Activated CD8-positive, alpha-beta T cell treated with anti-CD3 and anti-CD28 coated beads for 36 hours (primary cell): Measurements from ENCODE around the gene SCIMP. TPM values are rescaled to one million over a fixed set of nuclear protein-coding genes. Genes with fewer than 3 reads are reported as not detected.

Experiments
- ATAC-seq: fragments of 200-7000 bp; cut with Tn5 transposase; one replicate; pipeline ENCODE4 v1.10.0; 2021; ENCODE audit warnings: mild to moderate bottlenecking, moderate library complexity
- CTCF ChIA-PET: fragments of 350-600 bp; sonication (Branson Sonifier 250); formaldehyde crosslinking; loops from one replicate; lab custom pipeline; 2021; ENCODE audit warnings: antibody characterized with exemption; lab: Charles Lee
- POLR2A ChIA-PET: fragments of 350-600 bp; sonication (Branson Sonifier 250); formaldehyde crosslinking; loops from one replicate; lab custom pipeline; 2021; ENCODE audit warnings: antibody characterized with exemption; lab: Charles Lee
- DNase-seq: peaks from one replicate; pipeline ENCODE4 v3.0.0-alpha.2; 2020
- H3K27ac Mint-ChIP-seq: one replicate; pipeline ENCODE4 v1.8.0; 2021; ENCODE audit warnings: mild to moderate bottlenecking, mixed read lengths
- H3K27me3 Mint-ChIP-seq: one replicate; pipeline ENCODE4 v1.8.0; 2021; ENCODE audit warnings: mixed read lengths
- H3K36me3 Mint-ChIP-seq: one replicate; pipeline ENCODE4 v1.8.0; 2021; ENCODE audit warnings: low read depth, mixed read lengths
- H3K4me1 Mint-ChIP-seq: one replicate; pipeline ENCODE4 v1.8.0; 2021; ENCODE audit warnings: low read depth, mixed read lengths
- H3K4me3 Mint-ChIP-seq: one replicate; pipeline ENCODE4 v1.8.0; 2021; ENCODE audit warnings: mild to moderate bottlenecking, moderate library complexity, mixed read lengths
- H3K9me3 Mint-ChIP-seq: one replicate; pipeline ENCODE4 v1.8.0; 2021; ENCODE audit warnings: mixed read lengths
- intact Hi-C: fragments of 100-400 bp; cut with micrococcal nuclease; formaldehyde crosslinking; loops from one replicate; pipeline ENCODE4 v1.10.0; 2022
- total RNA-seq, 2 experiments: library from RNA; stranded (reverse); gene quantifications; one replicate each; pipeline ENCODE4 v1.2.3, GENCODE V29; 2021
- TF ChIP-seq, protein P1 (sequence below): fragments of 200-600 bp; IDR thresholded peaks from one replicate; pipeline ENCODE4 v1.8.0; 2022; ENCODE audit warnings: antibody characterized with exemption, mild to moderate bottlenecking

Gene SCIMP
- total RNA-seq, 2 experiments from 2014 or later = 0.13 to 0.54 TPM

DNA sequence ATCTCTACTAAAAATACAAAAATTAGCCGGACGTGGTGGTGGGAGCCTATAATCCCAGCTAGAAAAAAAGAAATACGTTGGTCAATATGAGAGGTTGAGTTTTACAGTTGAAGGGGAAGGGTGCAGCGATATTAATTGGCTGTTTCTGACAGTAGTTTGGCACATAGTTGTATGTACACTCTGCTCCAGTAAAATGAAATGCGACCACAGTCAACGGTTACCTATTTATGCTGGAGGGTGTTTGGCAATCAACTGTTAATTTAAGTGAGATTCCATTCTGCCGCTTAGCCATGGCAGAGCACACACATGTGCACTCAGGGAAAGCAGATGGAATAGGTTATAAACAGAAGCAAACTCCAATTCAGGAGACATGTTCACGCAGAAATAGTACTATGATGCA lies 33.6 kb downstream of the SCIMP start:
- Mint-ChIP-seq H3K4me1 (peaks cover 20% of the 10 kb centered on the region), H3K27me3 (no peaks in the 10 kb centered on the region), H3K36me3 (peaks cover 2% of the 10 kb centered on the region), H3K9me3 (no peaks in the 10 kb centered on the region), H3K4me3 (no peak overlapping the region), H3K27ac (no peak overlapping the region)
- POLR2A ChIA-PET = no interaction called here
- TF ChIP-seq, protein P1, sequence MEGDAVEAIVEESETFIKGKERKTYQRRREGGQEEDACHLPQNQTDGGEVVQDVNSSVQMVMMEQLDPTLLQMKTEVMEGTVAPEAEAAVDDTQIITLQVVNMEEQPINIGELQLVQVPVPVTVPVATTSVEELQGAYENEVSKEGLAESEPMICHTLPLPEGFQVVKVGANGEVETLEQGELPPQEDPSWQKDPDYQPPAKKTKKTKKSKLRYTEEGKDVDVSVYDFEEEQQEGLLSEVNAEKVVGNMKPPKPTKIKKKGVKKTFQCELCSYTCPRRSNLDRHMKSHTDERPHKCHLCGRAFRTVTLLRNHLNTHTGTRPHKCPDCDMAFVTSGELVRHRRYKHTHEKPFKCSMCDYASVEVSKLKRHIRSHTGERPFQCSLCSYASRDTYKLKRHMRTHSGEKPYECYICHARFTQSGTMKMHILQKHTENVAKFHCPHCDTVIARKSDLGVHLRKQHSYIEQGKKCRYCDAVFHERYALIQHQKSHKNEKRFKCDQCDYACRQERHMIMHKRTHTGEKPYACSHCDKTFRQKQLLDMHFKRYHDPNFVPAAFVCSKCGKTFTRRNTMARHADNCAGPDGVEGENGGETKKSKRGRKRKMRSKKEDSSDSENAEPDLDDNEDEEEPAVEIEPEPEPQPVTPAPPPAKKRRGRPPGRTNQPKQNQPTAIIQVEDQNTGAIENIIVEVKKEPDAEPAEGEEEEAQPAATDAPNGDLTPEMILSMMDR = no peak
- intact Hi-C loops = no loop called here
- DNase-seq = no peak
- CTCF ChIA-PET = interaction anchor here (0.8 to 2.1 kb wide), 3 partner anchors 9 to 37 kb away, joined by 3 to 7 read pairs (median 3); no protein-coding TSS in a partner anchor
- ATAC-seq = no peak

DNA sequence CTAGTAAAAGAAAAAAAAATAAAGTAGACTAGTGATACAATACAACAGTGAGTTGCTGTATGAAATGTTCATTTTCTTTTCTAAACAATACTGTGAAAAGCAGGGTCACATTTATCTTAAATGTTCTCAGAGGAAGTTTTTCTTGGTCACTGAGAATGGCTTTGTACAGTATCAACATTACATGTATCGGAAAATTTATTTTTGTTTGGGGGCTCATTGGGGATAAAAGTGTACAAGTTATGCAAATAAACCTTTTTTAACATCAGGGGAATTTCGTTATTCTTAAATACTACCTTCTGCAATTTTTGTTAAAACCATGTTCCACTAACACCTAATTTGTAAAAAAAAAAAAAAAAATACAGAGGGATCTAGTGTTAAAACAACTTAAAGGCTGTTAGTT lies 34.3 kb downstream of the SCIMP start:
- TF ChIP-seq, protein P1 = no peak
- Mint-ChIP-seq H3K9me3 (no peaks in the 10 kb centered on the region), H3K4me1 (peaks cover 20% of the 10 kb centered on the region), H3K27me3 (no peaks in the 10 kb centered on the region), H3K4me3 (no peak overlapping the region), H3K36me3 (peaks cover 2% of the 10 kb centered on the region), H3K27ac (no peak overlapping the region)
- ChIA-PET CTCF (interaction anchor here (0.8 kb wide), 1 partner anchor 27 kb away, joined by 3 read pairs; no protein-coding TSS in a partner anchor), POLR2A (interaction anchor here (0.6 kb wide), 1 partner anchor 518 kb away, joined by 3 read pairs; no protein-coding TSS in a partner anchor)
- DNase-seq (no peak), ATAC-seq (no peak)
- intact Hi-C loops = no loop called here

DNA sequence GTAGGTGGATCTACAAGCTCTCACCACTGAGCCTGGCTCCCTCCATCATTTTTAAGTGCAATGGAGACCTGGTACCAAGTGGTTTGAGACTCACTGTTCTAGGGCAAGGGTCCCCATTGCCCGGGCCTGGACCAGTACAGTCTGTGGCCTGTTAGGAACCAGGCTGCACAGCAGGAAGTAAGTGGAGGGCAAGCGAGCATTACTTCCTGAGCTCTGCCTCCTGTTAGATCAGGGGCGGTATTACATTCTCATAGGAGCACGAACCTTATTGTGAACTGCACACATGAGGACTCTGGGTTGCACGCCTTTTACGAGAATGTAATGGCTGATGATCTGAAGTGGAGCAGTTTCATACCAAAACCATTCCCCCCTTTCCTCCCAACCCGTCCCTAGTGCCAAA lies 36.2 kb downstream of the SCIMP start:
- POLR2A ChIA-PET = interaction anchor here (1.5 kb wide), 1 partner anchor 83 kb away, joined by 3 read pairs; no protein-coding TSS in a partner anchor
- CTCF ChIA-PET = interaction anchor here (0.6 to 2.8 kb wide), 7 partner anchors 29 to 112 kb away, joined by 3 to 7 read pairs (median 3); partner anchors contain the start of gene SCIMP
- peak overlapping the region; percentile 46 for H3K27ac Mint-ChIP-seq

DNA sequence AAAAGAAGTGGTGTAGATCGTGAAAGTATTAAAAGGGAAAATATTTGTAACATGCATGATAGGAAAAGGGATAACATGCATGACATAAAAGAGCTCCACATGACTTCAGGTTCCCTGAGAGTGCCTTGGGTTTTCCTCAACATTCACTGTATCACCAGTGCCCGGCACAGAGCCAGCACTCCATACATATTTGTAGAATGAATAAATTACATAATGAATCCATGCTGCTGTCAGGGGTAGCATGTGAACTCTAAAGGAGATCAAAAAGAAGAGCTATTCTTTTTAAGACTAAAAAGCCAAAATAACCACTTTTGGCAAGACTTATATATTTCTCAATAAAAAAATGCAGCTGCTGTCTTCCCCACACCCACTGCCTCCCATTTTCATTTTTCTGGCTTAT lies 40.3 kb downstream of the SCIMP start:
- ATAC-seq = no peak
- ChIA-PET POLR2A (interaction anchor here (0.6 kb wide), 1 partner anchor 31 kb away, joined by 4 read pairs; no protein-coding TSS in a partner anchor), CTCF (no interaction called here)
- TF ChIP-seq, protein P1 = no peak
- Mint-ChIP-seq H3K4me3 (no peak overlapping the region), H3K27me3 (no peaks in the 10 kb centered on the region), H3K9me3 (peaks cover 5% of the 10 kb centered on the region), H3K27ac (no peak overlapping the region), H3K36me3 (peaks cover 21% of the 10 kb centered on the region), H3K4me1 (peaks cover 41% of the 10 kb centered on the region)
- intact Hi-C loops = loop anchor here (10.0 kb wide), 1 partner anchor 90 kb away; the partner anchor contains the start of gene RABEP1
- DNase-seq = no peak

More for the DNA sequence above, 36.2 kb downstream of the SCIMP start:
- DNase-seq (peak; percentile 8), ATAC-seq (peak; percentile 55)
- no peaks in the 10 kb centered on the region for H3K36me3 Mint-ChIP-seq
- peaks cover 13% of the 10 kb centered on the region for H3K4me1 Mint-ChIP-seq
- no peaks in the 10 kb centered on the region for H3K9me3 Mint-ChIP-seq
- TF ChIP-seq, protein P1 = no peak
- intact Hi-C loops = loop anchor here (5.0 to 10.0 kb wide), 2 partner anchors 39 to 86 kb away; partner anchors contain the start of gene RABEP1
- H3K4me3 Mint-ChIP-seq = no peak overlapping the region
- no peaks in the 10 kb centered on the region for H3K27me3 Mint-ChIP-seq
